Motor neuron (in vitro differentiated cells): ENCODE data around the gene TLCD1. TPM values are rescaled to one million over a fixed set of nuclear protein-coding genes. Genes with fewer than 3 reads are reported as not detected.

Source experiments
- ATAC-seq, 8 experiments: fragments of 200-7000 bp; cut with Tn5 transposase; replicated peaks in 6 of 8; 2 replicates each; pipeline ENCODE4 v1.8.0; 2021; ENCODE audit warnings: mild to moderate bottlenecking in 8 of 8, moderate library complexity in 8 of 8
- H3K27ac ChIP-seq, 2 donors: fragments of 250-450 bp; sonication (Bioruptor Pico); 2 replicates each; pipeline ENCODE4 v1.9.0; 2021; ENCODE audit warnings: antibody characterized with exemption in 2 of 2, mild to moderate bottlenecking in 2 of 2, moderate library complexity in 1 of 2
- H3K4me1 ChIP-seq, 2 donors: fragments of 250-450 bp; sonication (Bioruptor Pico); replicated peaks in 1 of 2; 2 replicates each; pipeline ENCODE4 v1.6.1; 2021; ENCODE audit warnings: antibody characterized with exemption in 2 of 2, mild to moderate bottlenecking in 2 of 2, moderate library complexity in 1 of 2
- H3K4me3 ChIP-seq, 5 donors: fragments of 250-450 bp; sonication (Bioruptor Pico); 2 replicates each; pipeline ENCODE4 v1.9.0; 2021; ENCODE audit warnings: antibody characterized with exemption in 5 of 5, mild to moderate bottlenecking in 5 of 5, moderate library complexity in 4 of 5
- WGBS, 10 experiments: fragments of 450-650 bp; shearing (Covaris generic); methylation state at CpG; one replicate each; pipeline ENCODE4 v1.0.0; 2022; 5-methylcytosine and 5-hydroxymethylcytosine counted together
- in situ Hi-C, 9 experiments: fragments of 400-800 bp; cut with MboI; loops; one replicate each; pipeline ENCODE4 v1.15.0; 2021; ENCODE audit warnings: low sequenced_read_pairs in 9 of 9, low pct_unique_long_range_greater_than_20kb in 2 of 9; ENCODE audit not compliant: unreplicated experiment in 9 of 9
- total RNA-seq, 8 experiments: library from RNA; unstranded; fragments of 300-600 nt; gene quantifications; 2 replicates each; pipeline versions ENCODE4 v1.2.3 to v1.2.4, GENCODE V29; 2022

The TLCD1 gene
- total RNA-seq, 8 experiments from 2014 or later = 3.4 to 38.3 (median 7.5) TPM

DNA sequence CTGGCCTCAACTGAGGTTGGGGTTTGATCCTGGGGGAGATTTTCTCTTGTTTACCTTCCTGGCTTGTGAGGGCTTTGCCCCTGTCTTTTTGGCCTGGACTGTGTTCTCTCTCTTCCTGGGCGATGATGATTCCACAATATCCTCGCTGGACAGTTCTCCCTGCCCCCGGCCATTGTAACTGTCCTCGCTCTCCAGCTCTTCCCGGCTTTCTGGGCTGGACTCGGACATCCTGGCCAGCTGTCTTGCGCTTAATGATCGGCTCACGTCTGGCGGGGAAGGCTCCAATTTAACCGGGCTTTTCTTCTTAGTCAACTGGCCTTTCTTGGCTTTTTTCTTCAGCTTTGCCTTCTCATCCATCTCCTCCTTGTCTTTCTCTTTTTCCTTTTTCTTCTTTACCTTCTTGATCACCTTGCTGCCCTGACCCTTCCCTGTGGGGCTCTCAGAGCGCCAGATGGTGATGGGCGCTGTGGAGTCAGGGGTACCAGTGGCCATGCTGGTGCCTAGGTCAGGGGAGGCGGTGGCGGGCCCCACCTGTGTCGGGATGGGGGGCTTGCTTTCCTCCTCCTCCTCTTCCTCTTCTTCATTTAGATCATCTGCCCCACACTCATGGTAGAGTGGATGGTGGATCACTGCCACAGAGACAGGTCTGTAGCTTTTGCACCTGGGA, 22.3 kb downstream of the TLCD1 start:
- H3K27ac ChIP-seq = no peak overlapping the region

GRCh38 chr17:28702752-28703150, 23.3 kb downstream of the TLCD1 start:
- no peaks in the 10 kb centered on the region for H3K4me1 ChIP-seq
- in situ Hi-C loops = loop anchor here in 1 of 9 experiments (25.0 kb wide), 1 partner anchor 90 kb away; the partner anchor contains the start of gene RSKR
- H3K4me3 ChIP-seq = no peak overlapping the region
- ATAC-seq = no peak
- WGBS, 10 experiments = 50 to 100% (median 60%) methylated on average over 1 of the region's 3 CpGs; no CpG with 5 or more reads in 5 of the 10 experiments
- H3K27ac ChIP-seq = no peak overlapping the region

More for the DNA sequence above, 22.3 kb downstream of the TLCD1 start:
- in situ Hi-C loops = loop anchor here in 1 of 9 experiments (25.0 kb wide), 1 partner anchor 91 kb away; the partner anchor contains the start of gene RSKR
- WGBS, 10 experiments = 50 to 100% (median 86%) methylated on average over 1 to 10 of the region's 16 CpGs; no CpG with 5 or more reads in 2 of the 10 experiments
- peak in 2 of 8 experiments; percentile 1 to 4 for ATAC-seq
- H3K4me1 ChIP-seq = no peaks in the 10 kb centered on the region
- H3K4me3 ChIP-seq = no peak overlapping the region

DNA sequence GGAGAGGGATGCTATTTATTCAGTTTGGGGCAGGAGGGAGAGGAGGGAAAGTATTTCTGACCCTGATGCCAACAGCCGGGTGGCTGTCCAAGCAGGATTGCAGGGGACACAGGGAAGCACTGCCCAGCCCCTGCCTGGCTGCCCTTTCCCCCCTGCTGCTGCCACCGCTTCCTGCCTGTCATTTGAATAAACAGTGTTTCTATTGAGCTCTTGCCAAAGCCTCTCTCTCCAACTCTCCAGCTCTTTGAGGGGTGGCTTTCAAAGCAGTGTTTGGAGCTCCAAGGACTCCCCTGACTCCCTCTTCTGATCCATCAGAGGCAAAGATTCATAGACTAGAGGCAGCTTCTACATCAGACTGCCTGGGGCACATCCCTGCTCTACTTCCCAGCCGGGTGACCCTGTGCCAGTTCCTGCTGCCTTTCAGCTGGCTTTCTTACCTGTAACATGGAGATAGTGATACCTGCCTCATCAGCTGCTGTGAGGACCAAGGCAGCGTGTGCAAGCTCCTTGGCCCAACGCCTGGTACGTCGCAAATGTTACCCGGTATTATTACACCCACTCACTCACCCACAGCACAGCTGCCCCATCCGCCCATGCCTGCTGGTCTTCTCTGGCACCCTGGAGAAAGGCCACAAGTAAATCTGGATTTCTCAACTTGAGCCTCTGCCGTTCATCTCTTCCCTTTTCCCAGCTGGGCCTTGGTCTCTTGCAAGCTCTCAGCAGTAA, 23.8 kb downstream of the TLCD1 start:
- Histone ChIP-seq H3K27ac (no peak overlapping the region), H3K4me1 (no peaks in the 10 kb centered on the region), H3K4me3 (no peak overlapping the region)
- ATAC-seq = peak in 1 of 8 experiments; percentile 13
- WGBS, 10 experiments = 60 to 100% (median 80%) methylated on average over 1 to 7 of the region's 10 CpGs; no CpG with 5 or more reads in 3 of the 10 experiments
- in situ Hi-C loops = loop anchor here in 1 of 9 experiments (25.0 kb wide), 1 partner anchor 90 kb away; the partner anchor contains the start of gene RSKR

DNA sequence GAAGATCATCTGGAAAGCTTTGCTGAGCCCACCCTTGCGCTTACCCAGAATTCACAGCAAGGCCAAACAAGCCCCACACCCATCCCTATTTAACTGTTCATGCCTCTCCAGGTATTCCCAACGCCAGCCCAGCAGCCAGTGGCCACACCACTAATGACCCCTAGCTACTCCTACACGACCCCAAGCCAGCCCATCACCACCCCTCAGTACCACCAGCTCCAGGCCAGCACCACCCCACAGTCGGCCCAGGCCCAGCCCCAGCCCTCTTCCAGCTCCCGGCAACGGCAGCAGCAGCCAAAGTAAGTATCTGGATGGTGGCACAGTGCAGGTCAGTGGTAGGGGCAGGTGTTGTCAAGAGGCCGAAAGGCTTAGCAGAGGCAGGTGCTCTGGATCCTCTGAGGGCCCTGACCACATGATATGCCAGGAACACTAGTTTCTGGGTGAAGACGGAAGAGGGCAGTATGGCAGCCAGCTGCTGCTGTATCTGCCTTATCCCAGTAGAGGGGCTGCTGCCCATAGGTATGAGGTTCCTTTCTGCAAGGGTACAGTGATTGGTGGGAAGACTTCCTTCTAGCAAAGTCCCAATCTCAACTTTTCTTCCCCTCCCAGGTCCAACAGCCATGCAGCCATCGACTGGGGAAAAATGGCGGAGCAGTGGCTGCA, 25.1 kb downstream of the TLCD1 start:
- no peaks in the 10 kb centered on the region for H3K4me1 ChIP-seq
- no peak overlapping the region for H3K4me3 ChIP-seq
- H3K27ac ChIP-seq = no peak overlapping the region
- WGBS, 10 experiments = 60 to 100% (median 95%) methylated on average over 1 to 3 of the region's 10 CpGs; no CpG with 5 or more reads in 5 of the 10 experiments
- in situ Hi-C loops = loop anchor here in 1 of 9 experiments (25.0 kb wide), 1 partner anchor 89 kb away; the partner anchor contains the start of gene RSKR
- no peak for ATAC-seq

GRCh38 chr17:28700278-28700677, 25.8 kb downstream of the TLCD1 start:
- in situ Hi-C loops = loop anchor here in 1 of 9 experiments (25.0 kb wide), 1 partner anchor 88 kb away; the partner anchor contains the start of gene RSKR
- Histone ChIP-seq H3K27ac (no peak overlapping the region), H3K4me1 (no peaks in the 10 kb centered on the region), H3K4me3 (no peak overlapping the region)
- no peak for ATAC-seq
- 90 to 100% (median 100%) methylated on average over 1 to 3 of the region's 8 CpGs; no CpG with 5 or more reads in 7 of the 10 experiments for WGBS, 10 experiments

GRCh38 chr17:28698253-28698941, 27.6 kb downstream of the TLCD1 start:
- ATAC-seq = no peak
- 80 to 100% (median 98%) methylated on average over 1 to 5 of the region's 6 CpGs; no CpG with 5 or more reads in 4 of the 10 experiments for WGBS, 10 experiments
- in situ Hi-C loops = no loop called here
- Histone ChIP-seq H3K4me3 (no peak overlapping the region), H3K4me1 (peaks cover 2 to 11% of the 10 kb centered on the region in 2 donors), H3K27ac (no peak overlapping the region)

GRCh38 chr17:28693869-28694268, 32.2 kb downstream of the TLCD1 start:
- 14 to 100% (median 60%) methylated on average over 1 of the region's 1 CpG; no CpG with 5 or more reads in 3 of the 10 experiments for WGBS, 10 experiments
- ATAC-seq = peak in 5 of 8 experiments; percentile 50 to 81 (median 64)
- in situ Hi-C loops = no loop called here
- H3K27ac ChIP-seq = peak overlapping the region in 1 of 2 donors; percentile 32
- peaks cover 2 to 13% of the 10 kb centered on the region in 2 donors for H3K4me1 ChIP-seq
- H3K4me3 ChIP-seq = no peak overlapping the region

- Histone ChIP-seq H3K27ac (no peak overlapping the region), H3K4me3 (no peak overlapping the region), H3K4me1 (peaks cover 2 to 5% of the 10 kb centered on the region in 2 donors)
- no peak for ATAC-seq
- 83 to 100% (median 98%) methylated on average over 1 to 3 of the region's 3 CpGs for WGBS, 10 experiments
- in situ Hi-C loops = no loop called here
Observed at GRCh38 chr17:28689011-28689410, 37.0 kb downstream of the TLCD1 start.

- H3K27ac ChIP-seq = no peak overlapping the region
- ATAC-seq = no peak
- in situ Hi-C loops = no loop called here
- 78 to 100% (median 95%) methylated on average over 1 to 4 of the region's 4 CpGs for WGBS, 10 experiments
- H3K4me1 ChIP-seq = peaks cover 0 to 2% of the 10 kb centered on the region in 2 donors
- no peak overlapping the region for H3K4me3 ChIP-seq
Observed at GRCh38 chr17:28688481-28688880, 37.6 kb downstream of the TLCD1 start.

GRCh38 chr17:28686296-28686695, 39.7 kb downstream of the TLCD1 start:
- no peak overlapping the region for H3K4me3 ChIP-seq

GRCh38 chr17:28685366-28685765, 40.7 kb downstream of the TLCD1 start:
- ATAC-seq = no peak
- H3K27ac ChIP-seq = no peak overlapping the region
- H3K4me1 ChIP-seq = no peaks in the 10 kb centered on the region
- WGBS, 10 experiments = 74 to 100% (median 92%) methylated on average over 1 to 5 of the region's 5 CpGs; no CpG with 5 or more reads in 2 of the 10 experiments
- in situ Hi-C loops = no loop called here
- no peak overlapping the region for H3K4me3 ChIP-seq

More at GRCh38 chr17:28686296-28686695, 39.7 kb downstream of the TLCD1 start:
- no peaks in the 10 kb centered on the region for H3K4me1 ChIP-seq
- in situ Hi-C loops = no loop called here
- WGBS, 10 experiments = 71 to 100% (median 88%) methylated on average over 1 to 4 of the region's 4 CpGs; no CpG with 5 or more reads in 2 of the 10 experiments
- H3K27ac ChIP-seq = no peak overlapping the region
- peak in 1 of 8 experiments; percentile 29 for ATAC-seq

DNA sequence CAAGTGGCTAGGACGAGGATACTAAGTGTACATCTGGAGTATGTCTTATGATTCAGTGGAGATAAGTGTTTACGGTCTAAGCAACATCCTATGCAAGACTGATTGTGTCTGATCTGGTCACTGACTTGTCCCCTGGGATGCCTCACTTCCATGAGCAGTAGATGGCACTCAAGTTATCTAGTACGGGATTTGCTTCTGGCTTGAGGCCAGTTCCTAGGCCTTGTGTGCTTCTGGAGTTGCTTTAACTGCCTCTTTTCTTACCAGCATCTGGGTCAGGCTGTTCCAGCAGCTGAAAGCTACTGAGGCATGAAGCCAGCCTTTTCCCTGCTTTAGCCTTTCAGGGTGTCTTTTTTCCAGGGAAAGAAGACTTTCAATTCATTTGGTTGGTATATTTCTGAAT, 41.1 kb downstream of the TLCD1 start:
- 30 to 100% (median 80%) methylated on average over 1 to 2 of the region's 3 CpGs; no CpG with 5 or more reads in 3 of the 10 experiments for WGBS, 10 experiments
- Histone ChIP-seq H3K27ac (no peak overlapping the region), H3K4me3 (no peak overlapping the region), H3K4me1 (no peaks in the 10 kb centered on the region)
- peak in 3 of 8 experiments; percentile 32 to 57 (median 49) for ATAC-seq
- in situ Hi-C loops = no loop called here
